H1 (cell line): ENCODE measurements around the gene SEZ6. TPM values are rescaled to one million over a fixed set of nuclear protein-coding genes. Genes with fewer than 3 reads are reported as not detected.

Experiments
- CTCF ChIA-PET: fragments of 300-600 bp; sonication (Branson Sonifier 250); formaldehyde crosslinking; loops from one replicate; lab custom pipeline; 2021; ENCODE audit not compliant: partially characterized antibody; lab: Charles Lee
- POLR2A ChIA-PET: fragments of 300-600 bp; sonication (Branson Sonifier 250); formaldehyde crosslinking; loops from one replicate; lab custom pipeline; 2021; ENCODE audit warnings: inconsistent platforms; ENCODE audit not compliant: partially characterized antibody; lab: Charles Lee
- DNase-seq, 2 experiments: peaks; one replicate each; pipeline versions ENCODE4 v3.0.0 to v3.0.0-alpha.2; 2010 to 2022; ENCODE audit warnings: low spot score in 2 of 2, low read depth in 1 of 2, mixed read lengths in 1 of 2
- FAIRE-seq: peaks from 2 replicates; lab custom pipeline; 2011; peaks lifted over from hg19 to GRCh38; lab: Jason Lieb, UNC
- H2AFZ ChIP-seq: 2 replicates; pipeline ENCODE4 v1.8.1; 2012; ENCODE audit warnings: low read length, inconsistent platforms
- H2AK5ac ChIP-seq: 2 replicates; pipeline ENCODE4 v1.6.1; 2013; ENCODE audit warnings: low read depth, low read length
- H2BK120ac ChIP-seq: replicated peaks from 2 replicates; pipeline ENCODE3; 2013; ENCODE audit warnings: low read depth, low read length, inconsistent platforms
- H2BK12ac ChIP-seq: 2 replicates; pipeline ENCODE4 v1.6.1; 2013; ENCODE audit warnings: low read depth, low read length
- H2BK15ac ChIP-seq: 2 replicates; pipeline ENCODE4 v1.6.1; 2013; ENCODE audit warnings: low read length
- H2BK20ac ChIP-seq: 2 replicates; pipeline ENCODE4 v1.6.1; 2013; ENCODE audit warnings: low read length
- H2BK5ac ChIP-seq: 2 replicates; pipeline ENCODE4 v1.6.1; 2013; ENCODE audit warnings: low read depth, low read length
- H3K14ac ChIP-seq: 2 replicates; pipeline ENCODE4 v1.6.1; 2013; ENCODE audit warnings: inconsistent platforms; ENCODE audit not compliant: insufficient read length
- H3K18ac ChIP-seq: 2 replicates; pipeline ENCODE4 v1.6.1; 2013; ENCODE audit warnings: low read length; ENCODE audit errors: extremely low read depth
- H3K23ac ChIP-seq: 2 replicates; pipeline ENCODE4 v1.6.1; 2013; ENCODE audit warnings: inconsistent platforms; ENCODE audit not compliant: insufficient read length
- H3K23me2 ChIP-seq: 2 replicates; pipeline ENCODE4 v1.6.1; 2013; ENCODE audit warnings: low read depth, low read length
- H3K27ac ChIP-seq: 2 replicates; pipeline ENCODE4 v1.6.1; 2011; ENCODE audit warnings: low read depth, low read length, inconsistent platforms
- H3K27me3 ChIP-seq, 4 experiments: replicated peaks in 1 of 4; 1 replicate in 1 of 4; 2 replicates in 3 of 4; pipeline versions ENCODE4 v1.6.1 to v1.8.1; 2011 to 2013; ENCODE audit warnings: low read length in 3 of 4, mild to moderate bottlenecking in 3 of 4, inconsistent platforms in 2 of 4, mixed read lengths in 2 of 4, moderate library complexity in 1 of 4; ENCODE audit not compliant: control insufficient read depth in 3 of 4, insufficient read depth in 3 of 4; ENCODE audit errors: extremely low read depth in 1 of 4
- H3K36me3 ChIP-seq, 4 experiments: 2 replicates each; pipeline versions ENCODE4 v1.6.1 to v1.8.1; 2011 to 2013; ENCODE audit warnings: mild to moderate bottlenecking in 4 of 4, low read length in 3 of 4, moderate library complexity in 2 of 4, control low read depth in 1 of 4, inconsistent platforms in 1 of 4; ENCODE audit not compliant: insufficient read depth in 4 of 4, control insufficient read depth in 2 of 4
- H3K4ac ChIP-seq: replicated peaks from 2 replicates; pipeline ENCODE3; 2013; ENCODE audit warnings: low read length, low read depth, mixed read lengths, inconsistent platforms; ENCODE audit not compliant: insufficient read length
- H3K4me1 ChIP-seq, 4 experiments: replicated peaks in 1 of 4; 1 replicate in 1 of 4; 2 replicates in 3 of 4; pipeline versions ENCODE4 v1.6.1 to v1.8.1; 2011 to 2013; ENCODE audit warnings: low read length in 3 of 4, inconsistent platforms in 2 of 4, mixed read lengths in 1 of 4; ENCODE audit not compliant: insufficient read depth in 4 of 4, control insufficient read depth in 3 of 4
- H3K4me2 ChIP-seq, 2 experiments: 2 replicates each; pipeline versions ENCODE4 v1.6.1 to v1.8.1; 2011 to 2013; ENCODE audit warnings: low read depth in 2 of 2, low read length in 2 of 2, control low read depth in 1 of 2, inconsistent platforms in 1 of 2, mild to moderate bottlenecking in 1 of 2; ENCODE audit not compliant: insufficient read depth in 1 of 2
- H3K4me3 ChIP-seq, 4 experiments: fragments of 200-600, 300-600 bp in 1 of 4; sonication (generic), shearing (Covaris generic), sonication (Bioruptor Twin) in 1 of 4; 2 replicates each; pipeline versions ENCODE4 v1.5.1 to v1.8.1; 2011 to 2016; ENCODE audit warnings: low read length in 4 of 4, low read depth in 3 of 4, control low read depth in 2 of 4, inconsistent platforms in 2 of 4, mild to moderate bottlenecking in 2 of 4, mixed read lengths in 1 of 4, moderate library complexity in 1 of 4; ENCODE audit not compliant: insufficient read depth in 2 of 4; ENCODE audit errors: extremely low read depth in 1 of 4
- H3K56ac ChIP-seq: replicated peaks from 2 replicates; pipeline ENCODE3; 2013; ENCODE audit warnings: low read depth, mild to moderate bottlenecking, mixed read lengths, low read length, inconsistent platforms; ENCODE audit not compliant: insufficient read length
- H3K79me1 ChIP-seq: 2 replicates; pipeline ENCODE4 v1.6.1; 2013; ENCODE audit warnings: low read depth, low read length, control low read depth
- H3K79me2 ChIP-seq, 2 experiments: 2 replicates each; pipeline versions ENCODE4 v1.6.1 to v1.8.1; 2012 to 2013; ENCODE audit warnings: low read length in 2 of 2, mild to moderate bottlenecking in 2 of 2, inconsistent platforms in 1 of 2; ENCODE audit not compliant: insufficient read depth in 2 of 2, control insufficient read depth in 1 of 2
- H3K9ac ChIP-seq, 4 experiments: replicated peaks in 1 of 4; 1 replicate in 1 of 4; 2 replicates in 3 of 4; pipeline versions ENCODE4 v1.6.1 to v1.8.1; 2011 to 2013; ENCODE audit warnings: low read depth in 3 of 4, low read length in 3 of 4, control low read depth in 2 of 4, mild to moderate bottlenecking in 2 of 4, moderate library complexity in 2 of 4, inconsistent platforms in 1 of 4; ENCODE audit errors: extremely low read depth in 1 of 4
- H3K9me3 ChIP-seq, 2 experiments: 2 replicates each; pipeline versions ENCODE4 v1.6.1 to v1.8.1; 2012 to 2013; ENCODE audit warnings: mild to moderate bottlenecking in 2 of 2, moderate library complexity in 2 of 2, control low read depth in 1 of 2, inconsistent platforms in 1 of 2, low read depth in 1 of 2, low read length in 1 of 2, mixed read lengths in 1 of 2; ENCODE audit not compliant: insufficient read depth in 2 of 2
- H4K20me1 ChIP-seq, 2 experiments: replicated peaks in 1 of 2; 2 replicates each; pipeline versions ENCODE3 to v1.8.1; 2011 to 2013; ENCODE audit warnings: inconsistent platforms in 2 of 2, low read length in 2 of 2, mild to moderate bottlenecking in 1 of 2; ENCODE audit not compliant: insufficient read depth in 2 of 2, control insufficient read depth in 1 of 2
- H4K5ac ChIP-seq: 2 replicates; pipeline ENCODE4 v1.6.1; 2013; ENCODE audit warnings: low read length, low read depth, mixed read lengths, inconsistent platforms; ENCODE audit not compliant: insufficient read length
- H4K8ac ChIP-seq: 2 replicates; pipeline ENCODE4 v1.8.0; 2013; ENCODE audit warnings: mild to moderate bottlenecking, moderate library complexity, low read length, inconsistent platforms; ENCODE audit not compliant: insufficient read depth; ENCODE audit errors: extremely low read depth
- H4K91ac ChIP-seq: replicated peaks from 2 replicates; pipeline ENCODE3; 2013; ENCODE audit warnings: low read length, mixed read lengths, inconsistent platforms; ENCODE audit not compliant: insufficient read length
- CEBPB ChIP-seq: IDR thresholded peaks from 2 replicates; pipeline ENCODE4 v1.6.1; 2012; ENCODE audit warnings: low read depth, low read length
- CHD2 ChIP-seq: IDR thresholded peaks from 2 replicates; pipeline ENCODE4 v1.6.1; 2012; ENCODE audit warnings: low read length, improper control_type of control experiment
- EP300 ChIP-seq, 2 experiments: IDR thresholded peaks; 1 replicate in 1 of 2; 2 replicates in 1 of 2; pipeline ENCODE4 v1.6.1; 2011 to 2012; ENCODE audit warnings: low read depth in 2 of 2, low read length in 2 of 2, mild to moderate bottlenecking in 2 of 2, borderline replicate concordance in 1 of 2, inconsistent platforms in 1 of 2, moderate library complexity in 1 of 2
- HDAC2 ChIP-seq, 2 experiments: fragments of 300-600 bp in 1 of 2; sonication (generic) in 1 of 2; IDR thresholded peaks; 2 replicates each; pipeline ENCODE4 v1.6.1; 2011 to 2012; ENCODE audit warnings: low read depth in 2 of 2, low read length in 2 of 2, mild to moderate bottlenecking in 2 of 2, moderate library complexity in 2 of 2, borderline replicate concordance in 1 of 2, inconsistent platforms in 1 of 2
- NRF1 ChIP-seq: IDR thresholded peaks from 2 replicates; pipeline ENCODE4 v1.6.1; 2011; ENCODE audit warnings: mild to moderate bottlenecking, low read depth, low read length, improper control_type of control experiment
- RBBP5 ChIP-seq: IDR thresholded peaks from 2 replicates; pipeline ENCODE4 v1.7.1; 2012; ENCODE audit warnings: low read depth, mild to moderate bottlenecking, inconsistent platforms, low read length, moderate library complexity, borderline replicate concordance
- RXRA ChIP-seq: IDR thresholded peaks from 2 replicates; pipeline ENCODE4 v1.6.1; 2011; ENCODE audit warnings: low read depth, mild to moderate bottlenecking, low read length, moderate library complexity; ENCODE audit not compliant: insufficient read depth
- SAP30 ChIP-seq: fragments of 300-600 bp; sonication (generic); IDR thresholded peaks from 2 replicates; pipeline ENCODE4 v1.7.1; 2012; ENCODE audit warnings: low read length, moderate library complexity, mild to moderate bottlenecking, inconsistent platforms; ENCODE audit not compliant: insufficient read depth, insufficient replicate concordance
- SIX5 ChIP-seq: IDR thresholded peaks from 2 replicates; pipeline ENCODE4 v1.6.1; 2011; ENCODE audit warnings: mild to moderate bottlenecking, low read depth, low read length
- WGBS, 2 experiments: shearing (Covaris generic) in 1 of 2; methylation state at CpG; one replicate each; pipeline versions ENCODE4 v1.1.6 to v1.1.7; 2013 to 2015; ENCODE audit warnings: low lambda C conversion rate in 2 of 2, mixed read lengths in 2 of 2, inconsistent platforms in 1 of 2, low coverage in 1 of 2, missing lambda C conversion rate in 1 of 2; ENCODE audit not compliant: insufficient replicate concordance in 2 of 2, insufficient coverage in 1 of 2, insufficient read length in 1 of 2; ENCODE audit errors: extremely low coverage in 1 of 2, missing lambda C conversion rate in 1 of 2; 5-methylcytosine and 5-hydroxymethylcytosine counted together
- polyA plus RNA-seq, 7 experiments: library from polyadenylated mRNA; depleted of rRNA in 3 of 7; stranded (reverse) in 5 of 7; unstranded in 2 of 7; fragments of >200 nt in 5 of 7; fragments of 200-250 nt in 2 of 7; gene quantifications; 1 replicate in 5 of 7; 2 replicates in 1 of 7; 4 replicates in 1 of 7; pipeline versions ENCODE4 v1.2.1 to v1.2.3, GENCODE V29; 2011 to 2013; ENCODE audit warnings: missing spikeins in 2 of 7, mixed read lengths in 2 of 7
- total RNA-seq: library from RNA; stranded (reverse); fragmentation: NEBNext Ultra II Directional; extraction: Animal tissue kit (Norgen Biotek cat#: 25700); gene quantifications from 2 replicates; pipeline ENCODE4 v1.2.1, GENCODE V29; 2021
- TF ChIP-seq, protein P1 (sequence below), 3 experiments: IDR thresholded peaks; 1 replicate in 2 of 3; 2 replicates in 1 of 3; pipeline versions ENCODE4 v1.5.1 to v1.6.1; 2011; ENCODE audit warnings: low read length in 3 of 3, mild to moderate bottlenecking in 3 of 3, inconsistent platforms in 2 of 3, low read depth in 1 of 3, moderate library complexity in 1 of 3; ENCODE audit not compliant: insufficient read depth in 1 of 3; ENCODE audit errors: control extremely low read depth in 1 of 3

SEZ6 gene
- total and polyA plus RNA-seq, 2 of the 8 experiments (the other 6 are each of a cell fraction or from before 2014, with no cell fraction given): 6.9 to 16.1 TPM

DNA sequence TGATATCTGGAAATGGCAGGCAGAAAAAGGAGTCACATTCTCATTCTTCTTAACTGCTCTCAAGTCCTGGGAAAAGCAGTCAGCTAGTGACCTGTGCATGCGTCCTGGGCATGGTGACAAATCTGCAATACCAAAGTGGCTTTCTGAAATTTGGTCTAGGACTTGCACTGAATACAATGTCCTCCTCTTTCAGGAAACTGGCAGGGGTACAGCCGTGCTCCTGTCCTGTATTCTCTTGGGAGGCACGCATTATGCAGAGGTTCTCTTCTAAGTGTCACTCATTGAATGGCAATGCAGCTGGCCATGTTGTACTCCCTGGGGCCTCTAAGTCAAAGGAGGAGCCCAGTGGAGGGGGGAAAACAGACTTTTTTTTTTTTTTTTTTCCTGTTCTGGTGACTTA is 65.2 kb downstream of the SEZ6 start:
- FAIRE-seq (no peak), DNase-seq (no peak)
- peaks cover 13% of the 10 kb centered on the region for H3K79me1 ChIP-seq
- peaks cover 19 to 29% of the 10 kb centered on the region in 2 experiments for H4K20me1 ChIP-seq
- H3K27ac ChIP-seq: no peak overlapping the region
- H4K5ac ChIP-seq: no peak overlapping the region
- H3K4me2 ChIP-seq: no peak overlapping the region
- ChIA-PET POLR2A (interaction anchor here (0.6 to 2.9 kb wide), 5 partner anchors 9 to 32 kb away, joined by 3 to 15 read pairs (median 4); no protein-coding TSS in a partner anchor), CTCF (interaction anchor here (0.8 to 1.6 kb wide), 4 partner anchors 9 to 171 kb away, joined by 3 to 5 read pairs (median 4); no protein-coding TSS in a partner anchor)
- H2AFZ ChIP-seq: no peak overlapping the region
- H2AK5ac ChIP-seq: no peak overlapping the region
- H3K9me3 ChIP-seq: no peaks in the 10 kb centered on the region
- peak overlapping the region in 1 of 4 experiments; percentile 8; a peak in 1 of 7 replicates for H3K9ac ChIP-seq
- H3K27me3 ChIP-seq: no peaks in the 10 kb centered on the region
- H3K14ac ChIP-seq: no peak overlapping the region
- no peak overlapping the region for H4K8ac ChIP-seq
- no peak overlapping the region for H2BK15ac ChIP-seq
- H2BK20ac ChIP-seq: no peak overlapping the region
- peaks cover 2 to 22% (median 16%) of the 10 kb centered on the region in 4 experiments; a peak in 5 of 7 replicates for H3K4me1 ChIP-seq
- no peak overlapping the region for H3K4me3 ChIP-seq
- no peak overlapping the region for H3K18ac ChIP-seq
- H2BK12ac ChIP-seq: no peak overlapping the region
- H3K56ac ChIP-seq: no peak overlapping the region
- H3K23me2 ChIP-seq: no peaks in the 10 kb centered on the region
- no peak overlapping the region for H3K4ac ChIP-seq
- no peak overlapping the region for H2BK5ac ChIP-seq
- H3K36me3 ChIP-seq: peaks cover 0 to 31% (median 3%) of the 10 kb centered on the region in 4 experiments; a peak in 5 of 8 replicates
- H3K79me2 ChIP-seq: peaks cover 38 to 100% of the 10 kb centered on the region in 2 experiments
- no peak overlapping the region for H2BK120ac ChIP-seq
- no peak overlapping the region for H4K91ac ChIP-seq
- H3K23ac ChIP-seq: no peak overlapping the region
- WGBS, 2 experiments: 77% methylated on average over 3 of the region's 3 CpGs; no CpG with 5 or more reads in 1 of the 2 experiments
- TF ChIP-seq HDAC2 (IDR thresholded peaks at IDR 0.05; ENCODE audit: borderline replicate concordance in 1 of 2, low read depth in 2 of 2, low read length in 2 of 2) (no peak), RBBP5 (no peak), CHD2 (no peak), NRF1 (no peak), RXRA (no peak), SIX5 (no peak), CEBPB (no peak), EP300 (IDR thresholded peaks at IDR 0.05; ENCODE audit: borderline replicate concordance in 1 of 2, low read depth in 2 of 2, low read length in 2 of 2) (no peak), SAP30 (no peak)
- TF ChIP-seq, protein P1, sequence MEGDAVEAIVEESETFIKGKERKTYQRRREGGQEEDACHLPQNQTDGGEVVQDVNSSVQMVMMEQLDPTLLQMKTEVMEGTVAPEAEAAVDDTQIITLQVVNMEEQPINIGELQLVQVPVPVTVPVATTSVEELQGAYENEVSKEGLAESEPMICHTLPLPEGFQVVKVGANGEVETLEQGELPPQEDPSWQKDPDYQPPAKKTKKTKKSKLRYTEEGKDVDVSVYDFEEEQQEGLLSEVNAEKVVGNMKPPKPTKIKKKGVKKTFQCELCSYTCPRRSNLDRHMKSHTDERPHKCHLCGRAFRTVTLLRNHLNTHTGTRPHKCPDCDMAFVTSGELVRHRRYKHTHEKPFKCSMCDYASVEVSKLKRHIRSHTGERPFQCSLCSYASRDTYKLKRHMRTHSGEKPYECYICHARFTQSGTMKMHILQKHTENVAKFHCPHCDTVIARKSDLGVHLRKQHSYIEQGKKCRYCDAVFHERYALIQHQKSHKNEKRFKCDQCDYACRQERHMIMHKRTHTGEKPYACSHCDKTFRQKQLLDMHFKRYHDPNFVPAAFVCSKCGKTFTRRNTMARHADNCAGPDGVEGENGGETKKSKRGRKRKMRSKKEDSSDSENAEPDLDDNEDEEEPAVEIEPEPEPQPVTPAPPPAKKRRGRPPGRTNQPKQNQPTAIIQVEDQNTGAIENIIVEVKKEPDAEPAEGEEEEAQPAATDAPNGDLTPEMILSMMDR (IDR thresholded peaks at IDR 0.05; ENCODE audit: control extremely low read depth in 1 of 3, insufficient read depth in 1 of 3, low read depth in 1 of 3, low read length in 3 of 3): no peak
